Measurements from ENCODE around the gene PIK3R3. TPM values are rescaled to one million over a fixed set of nuclear protein-coding genes. Genes with fewer than 3 reads are reported as not detected.

PIK3R3 gene
- total and polyA plus RNA-seq, 9 of the 15 experiments (the other 6 are each of a cell fraction or from before 2014, with no cell fraction given) = 1.4 to 7.7 (median 4.6) TPM

DNA sequence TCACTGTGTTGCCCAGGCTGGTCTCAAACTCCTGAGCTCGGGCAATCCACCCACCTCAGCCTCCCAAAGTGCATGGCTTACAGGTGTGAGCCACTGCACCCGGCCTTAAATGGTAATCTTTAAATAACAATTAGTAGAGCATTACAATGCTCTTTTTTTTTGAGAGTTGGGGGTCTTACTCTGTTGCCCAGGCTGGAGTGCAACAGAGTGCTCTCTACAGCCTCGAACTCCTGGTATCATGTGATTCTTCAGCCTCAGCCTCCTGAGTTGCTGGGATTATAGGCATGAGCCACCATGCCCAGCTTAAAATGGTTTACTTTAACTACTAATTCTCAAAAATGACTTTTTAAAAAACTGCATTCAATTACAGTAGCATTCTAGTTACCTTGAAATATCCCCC lies 52.2 kb downstream of the PIK3R3 start:
- intact Hi-C loops (cut with micrococcal nuclease) (no loop called here), in situ Hi-C loops (cut with MboI) (no loop called here)
- POLR2A ChIA-PET = interaction anchor here (0.5 to 1.5 kb wide), 3 partner anchors 12 to 725 kb away, joined by 3 to 5 read pairs (median 3); no protein-coding TSS in a partner anchor
- no peak for ATAC-seq
- DNase-seq (ENCODE audit: extremely low read depth in 1 of 4, low spot score in 3 of 4) = no peak
- Histone ChIP-seq H3K4me1 (replicated peaks in 1 of 2; ENCODE audit: control insufficient read depth in 2 of 2, insufficient read depth in 2 of 2, low read length in 2 of 2) (no peaks in the 10 kb centered on the region), H3K9ac (ENCODE audit: insufficient read depth in 1 of 2, low read depth in 2 of 2, low read length in 2 of 2) (no peak overlapping the region), H3K4me2 (ENCODE audit: insufficient read depth, low read length) (no peak overlapping the region), H3K27me3 (ENCODE audit: control insufficient read depth in 2 of 2, insufficient read depth in 2 of 2, low read length in 2 of 2) (no peaks in the 10 kb centered on the region), H3K9me3 (replicated peaks; ENCODE audit: control insufficient read depth, insufficient read depth, low read depth, low read length) (no peaks in the 10 kb centered on the region), H3K79me2 (ENCODE audit: control insufficient read depth, insufficient read depth, low read length) (no peaks in the 10 kb centered on the region), H3K27ac (ENCODE audit: extremely low read depth, low read depth, low read length) (no peak overlapping the region), H3K4me3 (no peak overlapping the region), H3K9me1 (ENCODE audit: control insufficient read depth, insufficient read depth, low read length) (no peaks in the 10 kb centered on the region), H3K36me3 (ENCODE audit: control insufficient read depth, insufficient read depth, low read length) (no peaks in the 10 kb centered on the region), H2AFZ (ENCODE audit: low read depth, low read length) (no peak overlapping the region), H4K20me1 (replicated peaks; ENCODE audit: control insufficient read depth, insufficient read depth, low read length) (no peaks in the 10 kb centered on the region)
- no peak for FAIRE-seq
- CTCF ChIA-PET (ENCODE audit: low intra/inter-chr PET ratio) = no interaction called here
- TF ChIP-seq, protein P1, sequence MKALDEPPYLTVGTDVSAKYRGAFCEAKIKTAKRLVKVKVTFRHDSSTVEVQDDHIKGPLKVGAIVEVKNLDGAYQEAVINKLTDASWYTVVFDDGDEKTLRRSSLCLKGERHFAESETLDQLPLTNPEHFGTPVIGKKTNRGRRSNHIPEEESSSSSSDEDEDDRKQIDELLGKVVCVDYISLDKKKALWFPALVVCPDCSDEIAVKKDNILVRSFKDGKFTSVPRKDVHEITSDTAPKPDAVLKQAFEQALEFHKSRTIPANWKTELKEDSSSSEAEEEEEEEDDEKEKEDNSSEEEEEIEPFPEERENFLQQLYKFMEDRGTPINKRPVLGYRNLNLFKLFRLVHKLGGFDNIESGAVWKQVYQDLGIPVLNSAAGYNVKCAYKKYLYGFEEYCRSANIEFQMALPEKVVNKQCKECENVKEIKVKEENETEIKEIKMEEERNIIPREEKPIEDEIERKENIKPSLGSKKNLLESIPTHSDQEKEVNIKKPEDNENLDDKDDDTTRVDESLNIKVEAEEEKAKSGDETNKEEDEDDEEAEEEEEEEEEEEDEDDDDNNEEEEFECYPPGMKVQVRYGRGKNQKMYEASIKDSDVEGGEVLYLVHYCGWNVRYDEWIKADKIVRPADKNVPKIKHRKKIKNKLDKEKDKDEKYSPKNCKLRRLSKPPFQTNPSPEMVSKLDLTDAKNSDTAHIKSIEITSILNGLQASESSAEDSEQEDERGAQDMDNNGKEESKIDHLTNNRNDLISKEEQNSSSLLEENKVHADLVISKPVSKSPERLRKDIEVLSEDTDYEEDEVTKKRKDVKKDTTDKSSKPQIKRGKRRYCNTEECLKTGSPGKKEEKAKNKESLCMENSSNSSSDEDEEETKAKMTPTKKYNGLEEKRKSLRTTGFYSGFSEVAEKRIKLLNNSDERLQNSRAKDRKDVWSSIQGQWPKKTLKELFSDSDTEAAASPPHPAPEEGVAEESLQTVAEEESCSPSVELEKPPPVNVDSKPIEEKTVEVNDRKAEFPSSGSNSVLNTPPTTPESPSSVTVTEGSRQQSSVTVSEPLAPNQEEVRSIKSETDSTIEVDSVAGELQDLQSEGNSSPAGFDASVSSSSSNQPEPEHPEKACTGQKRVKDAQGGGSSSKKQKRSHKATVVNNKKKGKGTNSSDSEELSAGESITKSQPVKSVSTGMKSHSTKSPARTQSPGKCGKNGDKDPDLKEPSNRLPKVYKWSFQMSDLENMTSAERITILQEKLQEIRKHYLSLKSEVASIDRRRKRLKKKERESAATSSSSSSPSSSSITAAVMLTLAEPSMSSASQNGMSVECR (CRISPR knock-in tag; IDR thresholded peaks at IDR 0.05) = no peak
- TF ChIP-seq, protein P2, sequence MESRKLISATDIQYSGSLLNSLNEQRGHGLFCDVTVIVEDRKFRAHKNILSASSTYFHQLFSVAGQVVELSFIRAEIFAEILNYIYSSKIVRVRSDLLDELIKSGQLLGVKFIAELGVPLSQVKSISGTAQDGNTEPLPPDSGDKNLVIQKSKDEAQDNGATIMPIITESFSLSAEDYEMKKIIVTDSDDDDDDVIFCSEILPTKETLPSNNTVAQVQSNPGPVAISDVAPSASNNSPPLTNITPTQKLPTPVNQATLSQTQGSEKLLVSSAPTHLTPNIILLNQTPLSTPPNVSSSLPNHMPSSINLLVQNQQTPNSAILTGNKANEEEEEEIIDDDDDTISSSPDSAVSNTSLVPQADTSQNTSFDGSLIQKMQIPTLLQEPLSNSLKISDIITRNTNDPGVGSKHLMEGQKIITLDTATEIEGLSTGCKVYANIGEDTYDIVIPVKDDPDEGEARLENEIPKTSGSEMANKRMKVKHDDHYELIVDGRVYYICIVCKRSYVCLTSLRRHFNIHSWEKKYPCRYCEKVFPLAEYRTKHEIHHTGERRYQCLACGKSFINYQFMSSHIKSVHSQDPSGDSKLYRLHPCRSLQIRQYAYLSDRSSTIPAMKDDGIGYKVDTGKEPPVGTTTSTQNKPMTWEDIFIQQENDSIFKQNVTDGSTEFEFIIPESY (CRISPR knock-in tag; IDR thresholded peaks at IDR 0.05) = no peak
- TF ChIP-seq PRPF4 (IDR thresholded peaks at IDR 0.05; ENCODE audit: insufficient read depth, low read depth, low read length, poor library complexity, severe bottlenecking) (no peak), POLR2AphosphoS2 (IDR thresholded peaks at IDR 0.05; ENCODE audit: low read length) (no peak), STAT5A (IDR thresholded peaks at IDR 0.05; ENCODE audit: borderline replicate concordance, low read length) (no peak), ZFP30 (CRISPR knock-in tag; IDR thresholded peaks at IDR 0.05; ENCODE audit: borderline replicate concordance) (no peak)
- TF ChIP-seq, protein P3, sequence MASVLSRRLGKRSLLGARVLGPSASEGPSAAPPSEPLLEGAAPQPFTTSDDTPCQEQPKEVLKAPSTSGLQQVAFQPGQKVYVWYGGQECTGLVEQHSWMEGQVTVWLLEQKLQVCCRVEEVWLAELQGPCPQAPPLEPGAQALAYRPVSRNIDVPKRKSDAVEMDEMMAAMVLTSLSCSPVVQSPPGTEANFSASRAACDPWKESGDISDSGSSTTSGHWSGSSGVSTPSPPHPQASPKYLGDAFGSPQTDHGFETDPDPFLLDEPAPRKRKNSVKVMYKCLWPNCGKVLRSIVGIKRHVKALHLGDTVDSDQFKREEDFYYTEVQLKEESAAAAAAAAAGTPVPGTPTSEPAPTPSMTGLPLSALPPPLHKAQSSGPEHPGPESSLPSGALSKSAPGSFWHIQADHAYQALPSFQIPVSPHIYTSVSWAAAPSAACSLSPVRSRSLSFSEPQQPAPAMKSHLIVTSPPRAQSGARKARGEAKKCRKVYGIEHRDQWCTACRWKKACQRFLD (CRISPR knock-in tag; IDR thresholded peaks at IDR 0.05) = no peak
- WGBS (ENCODE audit: insufficient coverage, low coverage, missing lambda C conversion rate) = 24% methylated on average over 3 of the region's 3 CpGs
- no TSS peak for BruUV-seq (replicated peaks)

Data from K562 (cell line).